NCI-H82 treated with DMSO at 0.1 percent for 48 hours (cell line): ENCODE data around the gene GOLGA7B.

ENCODE experiments used
- DNase-seq: peaks from one replicate; lab custom pipeline; 2025; ENCODE audit not compliant: unreplicated experiment; lab: John Stamatoyannopoulos, UW

The GOLGA7B gene

GRCh38 chr10:97849687-97850402, at the start of gene GOLGA7B:
TSS of gene GOLGA7B (plus strand) at chr10:97849843. CDS start at chr10:97850304, 461 bp downstream.
- no peak for DNase-seq

- no peak for DNase-seq
Observed at GRCh38 chr10:97800474-97800873, 49.2 kb upstream of the GOLGA7B start.

- DNase-seq = no peak
Observed at GRCh38 chr10:97801422-97801821, 48.2 kb upstream of the GOLGA7B start.

- DNase-seq = no peak
Observed at GRCh38 chr10:97805096-97805884, 44.4 kb upstream of the GOLGA7B start.

DNA sequence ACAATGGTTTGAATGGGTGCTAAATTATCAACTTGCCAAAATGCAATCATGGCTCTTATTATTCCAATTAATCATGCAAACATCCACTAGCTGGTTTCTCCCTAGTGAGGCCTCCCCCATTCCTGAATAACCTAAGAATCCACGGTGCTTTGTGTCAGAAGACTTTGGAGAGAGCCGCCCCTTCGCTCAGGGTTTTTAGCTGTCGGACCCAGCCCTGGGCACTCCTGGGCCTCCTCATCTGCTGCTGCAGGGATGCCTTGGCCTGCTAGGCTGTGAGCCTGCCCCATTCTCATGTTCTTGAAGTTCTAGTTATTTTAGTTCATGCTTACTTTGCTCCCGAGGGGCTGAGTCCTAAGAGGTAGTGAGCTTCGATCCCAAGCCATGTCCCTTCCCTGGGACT, 43.7 kb upstream of the GOLGA7B start:
- DNase-seq = no peak

DNA sequence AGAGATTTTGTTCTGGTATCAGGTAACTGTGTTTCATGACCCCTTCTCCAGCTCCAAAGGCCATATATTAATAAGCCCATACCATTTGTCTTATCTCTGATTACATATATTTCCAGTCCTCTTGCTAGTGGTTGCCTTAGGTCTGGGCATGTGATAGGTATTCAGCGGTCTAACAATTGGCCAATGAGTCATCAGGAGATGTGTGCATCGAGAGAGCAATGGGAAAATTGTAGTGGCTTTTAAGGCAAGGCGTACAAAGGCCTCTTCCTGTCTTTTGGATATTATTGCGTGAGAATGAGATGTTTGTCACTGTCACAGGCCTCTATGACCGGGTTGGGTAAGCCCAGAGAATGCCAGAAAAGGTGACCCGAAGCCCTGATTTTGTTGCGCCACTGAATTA, 39.2 kb upstream of the GOLGA7B start:
- DNase-seq = no peak

GRCh38 chr10:97811958-97812357, 37.7 kb upstream of the GOLGA7B start:
- DNase-seq = no peak

DNA sequence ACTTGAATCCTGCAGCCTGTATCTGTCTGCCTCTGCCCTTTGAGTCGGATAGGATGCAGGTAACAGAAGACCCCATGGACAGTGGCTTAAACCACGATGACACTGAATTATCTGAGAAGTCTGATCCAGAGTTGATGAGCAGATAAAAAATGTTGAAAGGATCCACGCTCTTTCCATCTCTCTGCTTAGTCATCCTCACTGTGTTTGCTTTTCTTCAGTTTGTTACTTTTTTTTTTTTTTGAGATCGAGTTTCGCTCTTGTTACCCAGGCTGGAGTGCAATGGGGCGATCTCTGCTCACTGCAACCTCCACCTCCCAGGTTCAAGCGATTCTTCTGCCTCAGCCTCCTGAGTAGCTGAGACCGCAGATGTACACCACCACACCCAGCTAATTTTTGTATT, 36.9 kb upstream of the GOLGA7B start:
- no peak for DNase-seq

GRCh38 chr10:97813311-97813710, 36.3 kb upstream of the GOLGA7B start:
- DNase-seq = no peak

DNA sequence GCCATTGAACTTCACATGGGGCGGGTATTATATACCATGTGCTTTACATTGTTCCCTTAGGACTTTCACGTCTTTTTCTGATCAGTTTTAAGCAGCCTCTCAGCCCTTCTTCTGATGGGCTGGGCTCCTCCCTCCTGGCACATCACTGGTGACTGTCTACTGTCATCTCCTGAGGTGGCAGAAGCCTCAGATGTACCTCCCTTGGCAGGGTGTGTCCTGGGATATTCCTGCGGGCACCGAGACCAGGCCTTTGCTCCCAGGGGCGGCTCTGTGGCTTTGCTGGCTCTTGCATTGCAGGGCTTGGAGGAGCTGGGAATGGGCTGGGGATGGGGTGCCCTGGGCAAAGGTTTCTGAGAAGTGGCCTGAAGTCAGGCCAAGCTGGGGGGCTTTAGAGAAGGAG, 34.6 kb upstream of the GOLGA7B start:
- no peak for DNase-seq

- no peak for DNase-seq
Observed at GRCh38 chr10:97816609-97817008, 33.0 kb upstream of the GOLGA7B start.

GRCh38 chr10:97818572-97818971, 31.1 kb upstream of the GOLGA7B start:
- DNase-seq = no peak

- no peak for DNase-seq
Observed at GRCh38 chr10:97820096-97820704, 29.4 kb upstream of the GOLGA7B start.

- no peak for DNase-seq
Observed at GRCh38 chr10:97821308-97822038, 28.2 kb upstream of the GOLGA7B start.

DNA sequence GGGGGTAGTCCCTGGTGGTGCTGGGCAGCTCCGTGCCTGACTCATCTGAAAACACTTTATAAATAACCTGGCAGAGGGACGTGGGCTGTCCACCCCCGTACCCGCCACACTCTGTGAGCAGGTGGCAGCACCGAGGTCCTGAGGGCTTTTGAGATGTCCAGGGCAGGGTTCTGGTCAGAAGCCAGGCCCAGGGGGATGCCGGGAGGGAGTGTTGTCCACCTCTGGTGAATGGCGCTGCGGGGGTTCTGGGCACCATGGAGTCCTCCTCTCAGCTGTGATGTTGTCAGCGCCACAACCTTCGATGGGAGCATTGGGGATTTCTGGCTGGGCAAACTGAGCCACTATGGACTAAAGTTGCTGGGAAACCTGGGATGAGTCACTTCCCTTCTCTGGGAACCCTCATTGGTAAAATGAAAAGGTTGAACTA, 27.4 kb upstream of the GOLGA7B start:
- DNase-seq = no peak

GRCh38 chr10:97823734-97824133, 25.9 kb upstream of the GOLGA7B start:
- no peak for DNase-seq

GRCh38 chr10:97825020-97825760, 24.5 kb upstream of the GOLGA7B start:
- DNase-seq = no peak

DNA sequence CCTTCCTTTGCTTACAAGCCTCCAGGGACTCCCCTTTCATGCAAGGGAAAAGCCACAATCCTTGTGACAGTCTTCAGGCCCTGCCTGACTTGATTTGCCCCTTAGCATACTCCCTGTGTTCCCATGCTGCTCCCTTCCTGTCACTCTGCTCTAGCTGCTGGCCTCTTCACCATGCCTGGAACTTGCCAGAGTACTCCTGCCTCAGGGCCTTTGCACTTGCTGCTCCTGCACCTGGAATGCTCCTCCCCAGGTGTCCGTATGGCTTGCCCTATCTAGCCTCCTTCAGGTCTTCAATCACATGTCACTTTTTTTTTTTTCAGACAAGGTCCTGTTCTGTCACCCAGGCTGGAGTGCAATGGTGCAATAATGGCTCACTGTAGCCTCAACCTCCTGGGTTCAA, 22.8 kb upstream of the GOLGA7B start:
- DNase-seq = no peak

GRCh38 chr10:97827702-97828291, 21.8 kb upstream of the GOLGA7B start:
- DNase-seq = no peak

DNA sequence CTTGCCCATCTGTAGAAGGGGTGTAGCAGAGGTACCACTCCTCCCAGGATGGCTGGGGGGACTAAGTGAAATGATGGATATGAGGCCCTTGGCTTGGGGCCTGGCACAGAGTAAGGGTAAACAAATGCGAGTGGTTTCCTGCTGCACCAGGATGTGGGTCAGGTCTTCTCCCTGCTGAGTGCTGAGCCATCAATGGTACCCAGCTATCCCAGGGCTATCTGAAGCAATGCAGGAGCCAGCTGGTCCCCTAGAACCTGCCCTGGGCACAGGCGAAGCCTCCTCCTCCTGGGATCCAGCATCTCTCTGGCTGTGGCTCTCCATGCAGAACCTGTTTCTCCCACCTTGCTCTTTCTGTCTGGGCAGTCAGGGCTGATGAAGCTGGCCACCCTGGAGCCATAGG, 20.9 kb upstream of the GOLGA7B start:
- DNase-seq = no peak
